GM12873 (cell line): ENCODE results near the gene BAHCC1.

Source experiments
- TF ChIP-seq, protein P1 (sequence below): IDR thresholded peaks from 2 replicates; pipeline ENCODE4 v1.5.1; 2012; ENCODE audit warnings: low read depth, mild to moderate bottlenecking, moderate library complexity, low read length, control low read depth; ENCODE audit not compliant: insufficient read depth; ENCODE audit errors: missing control alignments

BAHCC1 gene

GRCh38 chr17:81391293-81391935 is 3.8 kb upstream of the BAHCC1 start:
- TF ChIP-seq, protein P1, sequence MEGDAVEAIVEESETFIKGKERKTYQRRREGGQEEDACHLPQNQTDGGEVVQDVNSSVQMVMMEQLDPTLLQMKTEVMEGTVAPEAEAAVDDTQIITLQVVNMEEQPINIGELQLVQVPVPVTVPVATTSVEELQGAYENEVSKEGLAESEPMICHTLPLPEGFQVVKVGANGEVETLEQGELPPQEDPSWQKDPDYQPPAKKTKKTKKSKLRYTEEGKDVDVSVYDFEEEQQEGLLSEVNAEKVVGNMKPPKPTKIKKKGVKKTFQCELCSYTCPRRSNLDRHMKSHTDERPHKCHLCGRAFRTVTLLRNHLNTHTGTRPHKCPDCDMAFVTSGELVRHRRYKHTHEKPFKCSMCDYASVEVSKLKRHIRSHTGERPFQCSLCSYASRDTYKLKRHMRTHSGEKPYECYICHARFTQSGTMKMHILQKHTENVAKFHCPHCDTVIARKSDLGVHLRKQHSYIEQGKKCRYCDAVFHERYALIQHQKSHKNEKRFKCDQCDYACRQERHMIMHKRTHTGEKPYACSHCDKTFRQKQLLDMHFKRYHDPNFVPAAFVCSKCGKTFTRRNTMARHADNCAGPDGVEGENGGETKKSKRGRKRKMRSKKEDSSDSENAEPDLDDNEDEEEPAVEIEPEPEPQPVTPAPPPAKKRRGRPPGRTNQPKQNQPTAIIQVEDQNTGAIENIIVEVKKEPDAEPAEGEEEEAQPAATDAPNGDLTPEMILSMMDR = no peak

DNA sequence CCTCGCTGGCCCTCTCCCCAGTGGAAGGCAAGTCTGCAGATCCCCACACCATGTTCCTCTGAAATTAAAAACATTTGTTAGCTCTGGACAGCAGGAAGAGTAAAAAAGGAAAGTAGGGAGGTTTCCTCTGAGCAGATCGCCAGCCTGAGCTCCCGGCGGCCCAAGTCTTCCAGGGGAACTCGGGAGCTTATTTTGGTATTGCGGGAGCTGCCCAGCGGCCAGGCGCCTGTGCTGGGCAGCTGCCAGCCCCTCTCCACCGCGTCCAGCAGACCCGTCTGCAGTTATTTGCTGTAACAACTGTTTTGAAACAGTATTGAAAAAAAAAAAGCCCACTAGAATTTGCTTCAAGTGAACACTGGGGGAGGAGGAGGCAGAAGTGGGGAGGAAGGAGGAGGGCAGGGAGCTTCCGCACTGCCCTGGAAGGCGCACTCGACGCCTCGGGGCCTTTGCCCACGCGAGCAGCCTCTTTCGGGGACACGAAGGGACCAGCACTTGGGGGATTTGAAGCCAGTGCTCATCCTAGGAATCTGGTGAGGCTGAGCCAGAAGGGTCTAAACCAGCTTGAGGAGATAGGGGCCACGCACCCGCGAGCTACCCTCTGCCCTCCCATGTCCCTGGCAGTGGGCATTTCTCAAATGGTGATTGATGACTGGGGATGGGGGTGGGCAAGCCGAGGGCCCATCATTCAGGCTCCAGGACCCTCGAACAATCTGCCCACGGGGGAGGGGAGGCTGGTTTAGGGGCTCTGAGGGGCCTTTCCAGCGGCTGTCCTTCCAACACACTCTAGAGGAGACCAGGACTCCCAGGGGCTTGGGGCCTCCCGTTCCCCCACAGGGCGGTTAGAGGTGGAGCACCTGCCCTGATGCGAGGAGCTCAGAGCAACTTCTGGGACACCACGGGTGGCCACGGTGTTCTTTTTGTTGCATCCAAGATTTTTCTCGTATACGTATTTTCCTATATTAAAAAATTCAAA is 3.0 kb upstream of the BAHCC1 start:
- TF ChIP-seq, protein P1 = no peak

DNA sequence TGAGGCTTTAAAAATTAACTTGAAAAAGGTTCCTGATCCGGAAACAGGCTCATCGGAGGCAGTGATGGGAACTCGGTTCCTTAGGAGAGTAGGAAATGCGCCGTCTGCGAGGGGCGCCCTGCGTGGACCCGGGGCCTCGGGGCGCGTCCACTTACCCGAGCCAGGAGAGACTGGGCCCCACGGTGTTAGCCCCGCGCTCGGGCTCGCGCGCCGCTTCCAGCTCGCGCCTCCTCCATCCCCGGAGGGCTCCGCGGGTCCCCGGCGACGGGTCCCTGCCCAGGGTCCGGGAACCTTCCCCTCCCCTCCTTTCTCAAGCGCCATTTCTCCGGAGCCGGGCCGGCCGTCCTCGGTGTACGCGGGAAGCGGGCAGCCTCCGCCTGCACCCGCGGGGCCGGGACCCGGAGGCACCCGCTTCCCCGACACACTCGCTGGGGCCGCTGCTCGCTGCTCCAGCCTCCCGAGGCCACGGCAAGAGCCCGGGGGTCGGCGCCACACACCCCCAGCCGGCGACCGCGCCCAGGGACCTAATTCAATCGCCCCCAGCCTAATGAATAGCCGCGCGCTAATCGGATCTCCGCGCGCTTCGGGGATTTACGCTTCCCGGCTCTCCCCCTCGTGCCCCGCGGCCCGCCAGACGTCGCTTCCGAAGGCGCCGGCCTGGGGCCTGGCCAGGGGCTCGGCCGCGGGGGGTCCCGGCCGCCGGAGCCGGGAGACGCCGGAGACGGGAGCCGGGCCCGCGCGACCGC is 2.2 kb upstream of the BAHCC1 start:
- TF ChIP-seq, protein P1 = no peak

- TF ChIP-seq, protein P1 = no peak
These were observed 1.4 kb upstream of the BAHCC1 start for GRCh38 chr17:81393684-81394376.

GRCh38 chr17:81394377-81394920 is 808 bp upstream of the BAHCC1 start:
- TF ChIP-seq, protein P1 = no peak

- TF ChIP-seq, protein P1 = no peak
These were observed 482 bp downstream of the BAHCC1 start for GRCh38 chr17:81395600-81396277.
